NCI-H748 (cell line): ENCODE measurements around the gene OR4D2.
A peak's percentile ranks its signal among the peaks of the same experiment; 100 is the strongest.

ENCODE experiments used
- DNase-seq: peaks from one replicate; lab custom pipeline; 2025; ENCODE audit not compliant: unreplicated experiment; lab: John Stamatoyannopoulos, UW

The OR4D2 gene

DNA sequence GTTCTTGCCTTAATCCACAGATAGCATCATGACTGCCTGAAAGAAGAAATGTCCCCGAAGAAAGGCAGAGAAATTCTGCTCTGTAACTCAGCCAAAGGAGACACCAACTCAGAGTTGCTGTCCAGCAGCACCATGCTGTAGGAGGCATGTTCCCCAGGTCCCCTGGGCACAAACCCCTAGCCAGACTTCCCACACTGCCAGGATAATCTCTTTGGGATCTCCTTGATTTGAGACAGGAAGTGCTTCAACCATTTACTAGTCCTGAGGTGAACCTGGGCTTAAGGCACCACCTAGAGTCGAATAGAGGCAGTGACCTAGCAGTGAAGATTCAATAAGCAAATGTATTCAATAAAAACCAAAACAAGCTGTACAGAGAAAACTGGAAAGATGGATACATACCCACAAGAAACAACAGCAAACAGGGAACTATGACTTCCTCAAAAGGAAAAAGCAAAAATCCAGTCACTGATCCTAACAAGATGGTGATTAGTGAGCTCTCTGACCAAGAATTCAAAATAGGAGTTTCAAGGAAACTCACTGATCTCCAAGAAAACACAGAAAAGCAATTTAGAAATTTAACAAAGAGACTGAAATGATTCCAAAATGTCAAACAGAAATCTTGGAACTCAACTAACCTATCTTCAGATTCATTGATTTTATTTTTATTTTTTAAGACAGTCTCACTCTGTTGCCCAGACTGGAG lies 5.7 kb downstream of the OR4D2 start:
- DNase-seq, result peak; percentile 59

GRCh38 chr17:58174871-58175270 lies 8.1 kb downstream of the OR4D2 start:
- no peak for DNase-seq

GRCh38 chr17:58176200-58176599 lies 9.4 kb downstream of the OR4D2 start:
- no peak for DNase-seq

DNA sequence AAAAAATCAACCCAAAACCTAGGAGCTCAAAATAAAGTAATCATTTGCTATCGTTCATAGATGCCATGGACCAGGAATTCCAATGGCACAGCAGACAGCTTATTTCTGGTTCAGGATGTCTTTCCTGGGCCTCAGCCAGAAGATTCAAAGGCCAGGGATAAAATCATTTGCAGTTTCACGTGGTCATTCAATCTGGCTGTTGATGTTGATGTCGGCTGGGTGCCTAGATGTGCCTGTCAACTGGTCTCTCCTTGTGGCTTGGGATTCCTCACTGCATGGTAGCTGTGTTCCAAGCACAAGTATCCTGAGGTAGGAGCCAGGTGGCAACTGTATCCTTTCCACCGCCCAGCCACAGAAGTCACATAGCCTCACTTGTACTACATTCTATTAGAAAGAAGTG lies 15.0 kb downstream of the OR4D2 start:
- no peak for DNase-seq

DNA sequence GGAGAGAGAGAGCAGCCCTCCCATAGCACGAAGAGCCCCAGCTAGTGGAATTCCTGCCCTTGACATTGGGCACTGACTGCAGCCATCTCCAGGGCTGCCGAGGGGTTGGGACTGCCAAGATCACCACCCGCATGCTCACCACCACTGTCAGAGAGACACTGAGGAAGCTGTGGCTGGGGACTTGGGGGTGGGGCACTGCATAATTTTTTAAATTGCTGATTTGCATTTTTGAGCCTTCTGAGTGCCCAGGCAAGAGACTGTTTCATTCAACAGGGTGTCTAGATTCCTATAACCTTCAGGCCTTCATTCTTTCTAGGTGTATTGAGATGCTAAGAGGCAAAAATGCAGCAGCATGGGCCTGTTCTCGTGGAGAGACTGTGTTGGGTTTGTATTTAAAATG lies 16.7 kb downstream of the OR4D2 start:
- DNase-seq, result no peak

GRCh38 chr17:58184308-58184985 lies 17.7 kb downstream of the OR4D2 start:
- DNase-seq, result no peak

GRCh38 chr17:58184986-58185761 lies 18.4 kb downstream of the OR4D2 start:
- no peak for DNase-seq

- no peak for DNase-seq
These were observed 19.8 kb downstream of the OR4D2 start for GRCh38 chr17:58186591-58186990.

DNA sequence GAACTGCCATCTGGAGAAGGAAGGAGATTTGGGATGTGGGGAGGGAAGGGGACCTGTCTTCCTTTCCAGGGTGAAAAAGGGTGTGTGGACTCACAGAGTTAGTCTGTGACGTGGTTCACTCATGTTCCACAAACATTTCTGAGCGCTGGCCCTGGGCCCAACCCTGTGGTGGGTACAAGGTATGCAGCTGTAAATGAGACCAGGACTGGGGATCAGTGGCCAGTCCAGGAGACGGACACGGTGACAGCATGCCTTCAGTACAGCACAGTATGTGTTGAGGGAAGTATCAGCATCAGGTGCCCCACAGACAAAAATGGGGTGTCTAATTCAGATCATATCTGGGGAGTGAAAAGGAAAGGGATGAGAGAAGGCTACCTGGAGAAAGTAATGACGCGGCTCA lies 20.3 kb downstream of the OR4D2 start:
- no peak for DNase-seq

- no peak for DNase-seq
These were observed 20.9 kb downstream of the OR4D2 start for GRCh38 chr17:58187675-58188074.

GRCh38 chr17:58189436-58190146 lies 22.8 kb downstream of the OR4D2 start:
- DNase-seq, result no peak

- no peak for DNase-seq
These were observed 24.6 kb downstream of the OR4D2 start for GRCh38 chr17:58191241-58191896.

GRCh38 chr17:58192612-58193011 lies 25.8 kb downstream of the OR4D2 start, which contains the start of gene EPX:
Gene EPX, plus strand, starts transcription at chr17:58192726. Its CDS starts 121 bp downstream, at chr17:58192847.
- no peak for DNase-seq

- DNase-seq, result no peak
These were observed 27.0 kb downstream of the OR4D2 start for GRCh38 chr17:58193641-58194255.

- DNase-seq, result no peak
These were observed 28.8 kb downstream of the OR4D2 start for GRCh38 chr17:58195518-58196123.

DNA sequence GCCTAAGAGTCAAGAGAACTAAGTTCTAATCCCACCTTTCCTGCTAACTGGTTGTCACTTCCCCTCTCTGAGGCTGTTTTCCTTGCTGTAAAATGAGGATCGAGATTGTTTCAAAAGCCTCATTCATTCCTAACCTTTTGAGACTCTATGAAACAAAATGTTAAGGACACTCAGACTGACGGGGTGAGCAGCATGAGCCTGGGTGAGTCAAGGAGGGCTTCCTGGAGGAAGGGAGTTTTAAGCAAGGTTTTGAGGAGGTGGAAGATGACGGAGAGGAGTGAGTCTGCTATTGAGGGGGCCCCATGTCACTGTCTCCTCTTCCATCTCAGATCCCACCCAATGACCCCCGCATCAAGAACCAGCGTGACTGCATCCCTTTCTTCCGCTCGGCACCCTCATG lies 29.8 kb downstream of the OR4D2 start:
- DNase-seq, result no peak

DNA sequence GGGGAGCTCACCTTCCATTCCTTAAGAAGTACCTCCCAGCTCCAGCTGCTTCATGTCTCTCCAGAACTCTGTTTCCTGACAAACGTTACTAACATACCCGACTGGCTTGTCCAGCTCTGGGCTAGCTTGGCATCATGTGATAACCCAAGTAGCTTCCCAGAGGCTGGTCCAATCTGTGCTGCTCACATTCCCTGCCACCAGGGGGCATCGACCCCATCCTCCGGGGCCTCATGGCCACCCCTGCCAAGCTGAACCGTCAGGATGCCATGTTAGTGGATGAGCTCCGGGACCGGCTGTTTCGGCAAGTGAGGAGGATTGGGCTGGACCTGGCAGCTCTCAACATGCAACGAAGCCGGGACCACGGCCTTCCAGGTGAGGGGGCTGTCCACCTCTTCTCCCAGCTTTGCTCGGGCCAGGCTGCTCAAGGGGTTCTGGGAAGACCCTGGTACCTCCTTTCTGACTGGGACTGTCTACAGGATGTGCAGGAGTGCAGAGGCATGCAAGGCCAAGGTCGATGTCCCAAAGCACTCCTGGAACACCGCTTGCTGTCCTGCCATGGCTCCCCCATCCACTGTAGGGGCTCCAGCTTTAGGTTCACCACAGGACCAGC lies 33.3 kb downstream of the OR4D2 start:
- peak; percentile 78 for DNase-seq

DNA sequence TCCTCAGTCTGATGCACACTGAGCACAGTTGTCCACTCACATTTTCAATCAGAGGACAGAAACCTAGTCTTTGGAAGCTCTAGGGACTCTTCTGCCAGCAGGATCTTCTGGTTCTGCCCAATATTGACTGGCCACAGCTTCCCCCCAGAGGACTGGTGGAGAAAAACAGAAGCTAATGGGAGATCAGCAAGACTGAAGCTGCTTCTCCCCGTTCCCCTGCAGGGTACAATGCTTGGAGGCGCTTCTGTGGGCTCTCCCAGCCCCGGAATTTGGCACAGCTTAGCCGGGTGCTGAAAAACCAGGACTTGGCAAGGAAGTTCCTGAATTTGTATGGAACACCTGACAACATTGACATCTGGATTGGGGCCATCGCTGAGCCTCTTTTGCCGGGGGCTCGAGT lies 36.1 kb downstream of the OR4D2 start:
- no peak for DNase-seq

GRCh38 chr17:58204796-58205195 lies 38.0 kb downstream of the OR4D2 start:
- DNase-seq, result no peak

GRCh38 chr17:58205936-58206335 lies 39.2 kb downstream of the OR4D2 start:
- no peak for DNase-seq
